Measurements from ENCODE around the gene H2BK1.

DNA sequence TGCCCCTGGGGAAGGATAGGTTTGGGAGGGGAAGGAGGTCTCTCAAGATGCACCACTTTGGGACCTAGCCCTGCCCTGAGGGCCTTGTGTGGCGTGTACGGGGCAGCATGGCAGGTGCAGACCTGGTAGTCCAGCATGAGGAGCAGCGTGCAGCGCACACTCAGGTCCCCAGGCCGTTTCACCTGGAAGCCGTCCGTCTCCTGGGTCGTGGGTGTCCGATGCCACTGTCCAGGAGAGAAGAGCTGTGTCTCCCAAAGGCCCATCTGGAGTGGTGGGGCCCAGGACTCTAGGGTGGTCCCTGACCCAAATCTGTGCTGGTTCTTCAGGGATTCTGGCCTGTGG is 31.4 kb upstream of the H2BK1 start:
- TF ChIP-seq, protein P1, sequence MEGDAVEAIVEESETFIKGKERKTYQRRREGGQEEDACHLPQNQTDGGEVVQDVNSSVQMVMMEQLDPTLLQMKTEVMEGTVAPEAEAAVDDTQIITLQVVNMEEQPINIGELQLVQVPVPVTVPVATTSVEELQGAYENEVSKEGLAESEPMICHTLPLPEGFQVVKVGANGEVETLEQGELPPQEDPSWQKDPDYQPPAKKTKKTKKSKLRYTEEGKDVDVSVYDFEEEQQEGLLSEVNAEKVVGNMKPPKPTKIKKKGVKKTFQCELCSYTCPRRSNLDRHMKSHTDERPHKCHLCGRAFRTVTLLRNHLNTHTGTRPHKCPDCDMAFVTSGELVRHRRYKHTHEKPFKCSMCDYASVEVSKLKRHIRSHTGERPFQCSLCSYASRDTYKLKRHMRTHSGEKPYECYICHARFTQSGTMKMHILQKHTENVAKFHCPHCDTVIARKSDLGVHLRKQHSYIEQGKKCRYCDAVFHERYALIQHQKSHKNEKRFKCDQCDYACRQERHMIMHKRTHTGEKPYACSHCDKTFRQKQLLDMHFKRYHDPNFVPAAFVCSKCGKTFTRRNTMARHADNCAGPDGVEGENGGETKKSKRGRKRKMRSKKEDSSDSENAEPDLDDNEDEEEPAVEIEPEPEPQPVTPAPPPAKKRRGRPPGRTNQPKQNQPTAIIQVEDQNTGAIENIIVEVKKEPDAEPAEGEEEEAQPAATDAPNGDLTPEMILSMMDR (IDR thresholded peaks at IDR 0.05; ENCODE audit: low read length) = no peak
- TF ChIP-seq EZH2 (IDR thresholded peaks at IDR 0.05; ENCODE audit: borderline replicate concordance, low read length) = no peak
